Nephron progenitor cell (in vitro differentiated cells): ENCODE data around the gene STX5.
"Not testable (repeated sequence)": the region's sequence is repeated elsewhere in the genome, so short reads cannot be mapped to it uniquely, and the experiment has no call there.

Source experiments
- DNase-seq: peaks from one replicate; pipeline ENCODE4 v3.0.0; 2021
- H3K27ac Mint-ChIP-seq: 2 replicates; pipeline ENCODE4 v1.8.0; 2021; ENCODE audit warnings: mild to moderate bottlenecking, moderate library complexity, mixed read lengths
- H3K27me3 Mint-ChIP-seq: 2 replicates; pipeline ENCODE4 v1.8.0; 2021; ENCODE audit warnings: mild to moderate bottlenecking, low read depth, mixed read lengths; ENCODE audit not compliant: poor library complexity
- H3K36me3 Mint-ChIP-seq: 2 replicates; pipeline ENCODE4 v1.8.0; 2021; ENCODE audit warnings: low read depth, mixed read lengths
- H3K4me1 Mint-ChIP-seq: 2 replicates; pipeline ENCODE4 v1.8.0; 2021; ENCODE audit warnings: mixed read lengths
- H3K4me3 Mint-ChIP-seq: 2 replicates; pipeline ENCODE4 v1.8.0; 2021; ENCODE audit warnings: mild to moderate bottlenecking, moderate library complexity, mixed read lengths
- H3K9me3 Mint-ChIP-seq: 2 replicates; pipeline ENCODE4 v1.8.0; 2021; ENCODE audit warnings: mild to moderate bottlenecking, moderate library complexity, mixed read lengths
- CTCF ChIP-seq: fragments of 200-600 bp; sonication (generic); IDR thresholded peaks from 2 replicates; pipeline ENCODE4 v1.5.0; 2021; ENCODE audit warnings: antibody characterized with exemption

Gene STX5

GRCh38 chr11:62875698-62876478 is 44.0 kb upstream of the STX5 start:
- Mint-ChIP-seq H3K36me3 (peaks cover 42% of the 10 kb centered on the region), H3K9me3 (no peaks in the 10 kb centered on the region), H3K4me3 (no peak overlapping the region), H3K27me3 (no peaks in the 10 kb centered on the region), H3K27ac (peak overlapping the region; percentile 72), H3K4me1 (peaks cover 24% of the 10 kb centered on the region)
- no peak for DNase-seq
- no peak for TF ChIP-seq CTCF

- Mint-ChIP-seq H3K36me3 (peaks cover 46% of the 10 kb centered on the region), H3K9me3 (no peaks in the 10 kb centered on the region), H3K4me1 (peaks cover 13% of the 10 kb centered on the region), H3K27ac (peak overlapping the region; percentile 92), H3K27me3 (no peaks in the 10 kb centered on the region), H3K4me3 (no peak overlapping the region)
- TF ChIP-seq CTCF: no peak
- no peak for DNase-seq
Observed at GRCh38 chr11:62874851-62875250, 43.0 kb upstream of the STX5 start.

- Mint-ChIP-seq H3K27ac (peak overlapping the region; percentile 37), H3K4me1 (peaks cover 37% of the 10 kb centered on the region), H3K27me3 (no peaks in the 10 kb centered on the region), H3K4me3 (no peak overlapping the region), H3K36me3 (peaks cover 47% of the 10 kb centered on the region), H3K9me3 (no peaks in the 10 kb centered on the region)
- TF ChIP-seq CTCF: no peak
- no peak for DNase-seq
Observed at GRCh38 chr11:62865635-62866034, 33.8 kb upstream of the STX5 start.

GRCh38 chr11:62863687-62864335 is 32.0 kb upstream of the STX5 start:
- Mint-ChIP-seq H3K27ac (no peak overlapping the region), H3K36me3 (peaks cover 47% of the 10 kb centered on the region), H3K4me1 (peaks cover 55% of the 10 kb centered on the region), H3K9me3 (no peaks in the 10 kb centered on the region), H3K27me3 (no peaks in the 10 kb centered on the region), H3K4me3 (no peak overlapping the region)
- no peak for TF ChIP-seq CTCF
- DNase-seq: no peak

GRCh38 chr11:62861564-62862192 is 29.8 kb upstream of the STX5 start:
- not testable (repeated sequence) for H3K9me3 Mint-ChIP-seq, DNase-seq, H3K27me3 Mint-ChIP-seq
- peaks cover 28% of the 10 kb centered on the region for H3K36me3 Mint-ChIP-seq
- H3K27ac Mint-ChIP-seq: peak overlapping the region; percentile 94
- peaks cover 73% of the 10 kb centered on the region for H3K4me1 Mint-ChIP-seq
- H3K4me3 Mint-ChIP-seq: peak overlapping the region; percentile 48

- no peaks in the 10 kb centered on the region for H3K27me3 Mint-ChIP-seq
- peak overlapping the region; percentile 95 for H3K27ac Mint-ChIP-seq
- no peak for DNase-seq
- peaks cover 21% of the 10 kb centered on the region for H3K36me3 Mint-ChIP-seq
- no peak for TF ChIP-seq CTCF
- H3K9me3 Mint-ChIP-seq: no peaks in the 10 kb centered on the region
- H3K4me3 Mint-ChIP-seq: peak overlapping the region; percentile 48
- H3K4me1 Mint-ChIP-seq: peaks cover 73% of the 10 kb centered on the region
Observed at GRCh38 chr11:62860835-62861563, 29.1 kb upstream of the STX5 start.

GRCh38 chr11:62859281-62859703 is 27.4 kb upstream of the STX5 start:
- peaks cover 77% of the 10 kb centered on the region for H3K4me1 Mint-ChIP-seq
- peak overlapping the region; percentile 63 for H3K4me3 Mint-ChIP-seq
- DNase-seq, H3K27me3 Mint-ChIP-seq, H3K9me3 Mint-ChIP-seq: not testable (repeated sequence)
- peak overlapping the region; percentile 92 for H3K27ac Mint-ChIP-seq
- peaks cover 28% of the 10 kb centered on the region for H3K36me3 Mint-ChIP-seq
